ENCODE measurements around the gene ASIC4.

The ASIC4 gene

GRCh38 chr2:219552382-219553167 lies 38.3 kb downstream of the ASIC4 start:
- DNase-seq (ENCODE audit: low read depth in 2 of 2), result peak; percentile 68 to 81

GRCh38 chr2:219553168-219553417 lies 38.8 kb downstream of the ASIC4 start:
- DNase-seq (ENCODE audit: low read depth in 2 of 2), result no peak

DNA sequence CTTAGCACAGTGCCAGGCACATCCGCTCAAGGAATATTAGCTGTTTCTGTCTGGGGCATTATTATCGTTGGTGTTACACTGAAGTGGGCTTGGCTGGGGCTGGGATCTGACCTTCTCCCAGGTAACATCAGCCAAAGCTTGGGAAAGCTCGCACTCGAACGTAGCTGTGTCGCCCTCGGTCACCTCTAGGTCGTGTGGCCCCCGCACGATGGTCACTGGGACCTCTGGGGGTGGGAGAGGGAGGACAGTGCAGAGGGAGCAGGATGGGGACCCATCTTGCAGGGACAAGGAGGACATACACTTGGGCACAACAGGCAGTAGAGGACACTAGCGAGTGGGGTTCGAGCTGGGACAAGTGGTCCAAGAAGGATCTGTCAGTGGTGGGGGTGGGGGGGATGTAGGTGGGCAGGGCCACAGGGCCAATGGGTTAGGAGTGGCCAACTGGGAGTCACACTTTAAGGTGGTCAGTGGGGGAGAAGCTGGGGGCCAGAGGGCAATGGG lies 39.2 kb downstream of the ASIC4 start:
- no peak for DNase-seq (ENCODE audit: low read depth in 2 of 2)

DNA sequence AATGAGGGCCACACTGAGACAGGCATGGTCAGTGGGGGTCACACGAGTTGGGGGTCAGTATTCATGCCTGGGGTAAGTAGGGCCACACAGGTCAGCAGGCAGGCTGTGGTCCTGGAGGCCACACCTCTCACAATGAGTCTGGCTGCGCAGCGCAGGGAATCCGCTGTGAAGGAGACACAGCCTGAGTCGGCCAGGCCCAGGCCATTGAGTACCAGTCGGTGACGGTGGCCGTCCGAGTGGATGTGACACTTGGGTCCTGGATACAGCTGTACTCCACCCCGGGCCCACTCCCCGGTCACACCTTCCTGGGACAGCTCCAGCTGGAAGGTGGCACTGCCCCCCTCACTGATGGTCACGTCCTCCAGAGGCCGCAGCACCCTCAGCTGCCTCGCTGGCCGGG lies 40.1 kb downstream of the ASIC4 start:
- no peak for DNase-seq (ENCODE audit: low read depth in 2 of 2)

- no peak for DNase-seq (ENCODE audit: low read depth in 2 of 2)
Observed at GRCh38 chr2:219555956-219556355, 41.7 kb downstream of the ASIC4 start.

- DNase-seq (ENCODE audit: low read depth in 2 of 2), result no peak
Observed at GRCh38 chr2:219556413-219556812, 42.1 kb downstream of the ASIC4 start.

GRCh38 chr2:219557320-219557719 lies 43.0 kb downstream of the ASIC4 start:
- DNase-seq (ENCODE audit: low read depth in 2 of 2), result no peak

GRCh38 chr2:219557791-219558785 lies 43.8 kb downstream of the ASIC4 start:
- DNase-seq (ENCODE audit: low read depth in 2 of 2), result no peak

DNA sequence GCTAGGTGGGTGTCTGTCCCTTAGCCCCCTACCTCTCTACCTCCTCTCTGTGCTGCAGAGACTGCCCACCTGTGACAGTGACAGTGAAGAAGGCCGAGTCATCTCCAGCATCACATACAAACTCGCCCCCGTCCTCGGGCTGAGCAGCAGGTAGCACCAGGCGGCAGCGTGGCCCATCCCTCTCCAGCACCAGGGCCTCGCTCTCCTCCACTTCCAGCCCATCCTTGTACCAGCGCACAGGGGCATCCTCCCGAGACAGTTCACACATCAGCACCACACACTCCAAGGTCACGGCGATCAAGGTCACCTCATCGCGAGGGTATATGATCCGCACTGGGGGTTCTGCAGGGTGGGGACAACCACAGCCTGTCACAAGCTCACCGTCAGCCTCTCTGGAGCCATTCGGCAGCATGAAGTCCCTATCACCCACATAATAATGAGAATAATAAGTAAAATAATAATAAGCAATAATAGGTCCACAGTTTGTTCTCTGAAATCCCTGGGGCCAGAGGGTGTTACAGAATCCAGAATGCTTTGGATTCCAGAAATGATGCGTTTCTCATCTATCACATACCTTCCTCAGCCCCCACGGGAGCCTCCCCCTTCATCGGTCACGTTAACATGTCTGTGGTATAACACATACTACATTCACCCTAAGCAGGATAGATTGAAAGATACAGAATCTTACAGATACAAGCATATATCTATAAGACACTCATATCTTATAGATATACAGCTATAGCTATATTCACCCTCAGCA lies 45.1 kb downstream of the ASIC4 start:
- DNase-seq (ENCODE audit: low read depth in 2 of 2), result no peak

GRCh38 chr2:219560037-219560892 lies 46.0 kb downstream of the ASIC4 start:
- DNase-seq (ENCODE audit: low read depth in 2 of 2), result no peak

DNA sequence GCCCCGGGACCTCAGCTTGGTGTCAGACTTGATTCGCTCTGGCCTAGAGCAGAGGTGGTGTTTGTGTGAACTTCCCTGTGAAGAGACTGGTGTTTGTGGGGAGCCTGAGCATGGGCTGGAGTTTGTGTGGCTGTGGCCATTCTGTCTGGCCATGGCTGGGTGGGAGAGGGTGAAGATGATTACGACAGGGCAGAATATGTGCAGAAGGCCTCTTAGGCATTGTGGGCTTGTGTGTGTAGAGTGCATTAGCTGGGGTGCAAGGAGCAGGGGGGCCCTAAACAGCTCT lies 46.6 kb downstream of the ASIC4 start:
- no peak for DNase-seq (ENCODE audit: low read depth in 2 of 2)

DNA sequence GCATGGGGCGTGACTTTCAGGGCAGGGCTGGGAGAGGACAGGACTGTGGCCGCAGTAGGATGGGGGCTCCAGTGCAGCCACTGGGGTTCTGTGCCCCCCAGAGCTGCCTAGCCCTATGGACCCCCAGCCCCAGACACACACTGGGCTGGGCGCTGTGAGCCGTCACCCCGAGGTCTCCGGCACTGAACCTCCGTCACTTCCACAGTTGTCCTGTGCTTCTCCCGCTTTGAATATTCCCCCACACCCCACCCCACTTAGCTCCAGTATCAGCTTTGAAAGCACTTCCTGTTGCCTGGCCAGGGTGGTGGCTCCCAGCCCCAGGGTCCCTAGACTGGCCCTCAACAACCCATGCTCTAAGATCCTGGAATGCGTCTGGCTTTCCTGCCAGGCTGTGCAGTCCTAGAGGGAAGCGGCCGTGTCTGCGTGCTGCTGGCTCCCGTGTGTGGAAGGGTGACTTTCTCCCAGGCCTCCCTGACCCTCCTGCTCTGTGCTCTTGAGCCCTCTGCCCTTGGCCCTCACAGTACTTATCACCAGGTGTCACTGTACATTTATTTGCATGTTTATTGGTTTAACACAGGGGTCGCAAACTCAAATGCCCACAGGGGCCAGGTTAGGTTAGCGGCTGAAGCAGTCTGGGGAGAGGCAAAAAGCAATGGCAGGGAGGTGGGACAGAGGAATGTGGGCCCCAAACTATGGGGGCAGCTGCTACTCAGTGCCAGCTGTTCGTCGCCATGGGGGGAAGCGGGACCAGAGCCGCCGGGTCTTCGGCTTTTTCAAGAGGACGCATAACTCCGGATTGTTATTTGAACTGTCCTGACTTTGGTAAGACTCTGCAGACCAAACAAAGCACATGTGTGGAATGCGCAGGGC lies 47.1 kb downstream of the ASIC4 start:
- no peak for DNase-seq (ENCODE audit: low read depth in 2 of 2)

DNA sequence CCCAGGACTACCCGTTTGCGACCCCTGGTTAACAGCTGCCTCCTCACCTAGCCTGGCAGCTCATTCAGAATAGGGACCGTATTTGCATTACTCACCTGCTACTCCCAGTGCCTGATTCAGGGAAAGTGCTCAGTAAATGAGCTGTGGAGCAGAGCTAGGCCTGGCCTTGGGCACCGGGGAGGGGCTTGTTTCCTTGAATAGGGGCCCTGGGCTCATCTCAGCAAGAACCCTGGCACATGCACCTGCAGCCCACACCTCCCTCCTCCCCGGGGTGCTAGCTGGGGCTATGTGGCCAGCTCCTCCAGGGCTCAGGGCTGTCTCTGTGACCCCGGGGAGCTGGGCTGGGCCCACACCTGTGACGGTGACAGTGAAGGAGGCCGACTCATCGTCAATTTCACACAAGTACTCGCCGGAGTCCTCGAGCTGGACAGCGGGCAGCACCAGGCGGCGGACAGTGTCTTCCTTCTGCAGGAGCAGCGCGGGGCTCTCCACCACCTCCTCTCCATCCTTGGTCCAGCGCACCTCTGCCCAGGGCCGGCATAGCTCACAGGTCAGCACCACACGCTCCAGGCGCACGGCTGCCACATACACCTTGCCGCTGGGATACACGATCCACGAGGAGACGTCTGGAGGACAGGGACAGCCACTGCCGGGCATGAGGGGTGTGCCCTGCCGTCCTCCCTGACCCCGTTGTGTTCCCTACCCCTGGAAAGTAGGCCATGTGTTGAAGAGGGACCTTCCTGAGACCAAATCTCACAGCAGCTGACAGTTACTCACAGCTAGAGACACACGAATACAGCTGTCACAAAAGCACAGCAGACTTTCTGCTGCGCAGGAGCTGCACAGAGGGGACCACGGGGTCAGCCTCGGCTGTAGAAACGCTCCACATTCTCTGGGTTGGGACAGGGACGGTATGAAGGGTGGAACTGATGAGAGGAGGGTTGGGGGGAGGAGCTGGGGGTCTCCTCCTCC lies 48.1 kb downstream of the ASIC4 start:
- no peak for DNase-seq (ENCODE audit: low read depth in 2 of 2)

GRCh38 chr2:219563271-219563928 lies 49.1 kb downstream of the ASIC4 start:
- DNase-seq (ENCODE audit: low read depth in 2 of 2), result no peak

- DNase-seq (ENCODE audit: low read depth in 2 of 2), result no peak
Observed at GRCh38 chr2:219565130-219566080, 51.1 kb downstream of the ASIC4 start.

GRCh38 chr2:219566640-219567039 lies 52.4 kb downstream of the ASIC4 start:
- no peak for DNase-seq (ENCODE audit: low read depth in 2 of 2)

DNA sequence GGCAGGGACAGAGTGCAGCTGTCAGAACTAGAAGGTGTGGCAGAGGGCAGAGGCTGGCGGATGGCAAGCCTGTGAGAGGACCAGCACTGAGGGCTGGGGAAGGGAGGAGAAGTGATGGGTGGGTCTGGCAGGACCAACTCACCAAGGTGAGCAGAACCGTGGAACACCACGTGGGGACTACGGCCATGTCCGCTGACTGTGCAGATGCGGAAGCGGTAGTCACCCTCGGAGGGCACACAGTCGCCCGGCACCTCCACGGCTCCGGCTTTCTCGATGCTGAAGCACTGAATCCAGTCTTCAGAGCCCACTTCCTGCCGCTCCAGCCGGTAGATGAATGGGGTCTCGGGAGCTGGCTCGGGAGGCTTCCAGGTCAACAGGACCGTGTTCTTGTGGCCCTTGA lies 52.8 kb downstream of the ASIC4 start:
- no peak for DNase-seq (ENCODE audit: low read depth in 2 of 2)
